Fibroblast of lung (primary cell): ENCODE data around the gene PSMC3. TPM values are rescaled to one million over a fixed set of nuclear protein-coding genes. Genes with fewer than 3 reads are reported as not detected.

ENCODE experiments used
- DNase-seq, 2 donors: peaks; one replicate each; pipeline versions ENCODE4 v3.0.0 to v3.0.0-alpha.2; 2010; ENCODE audit warnings: low read depth in 2 of 2
- H2AFZ ChIP-seq: 2 replicates; pipeline ENCODE4 v1.5.1; 2012; ENCODE audit warnings: low read length, control low read depth, inconsistent platforms
- H3K27ac ChIP-seq: 2 replicates; pipeline ENCODE4 v1.5.1; 2011; ENCODE audit warnings: low read length, control low read depth; ENCODE audit not compliant: insufficient read depth
- H3K27me3 ChIP-seq: 2 replicates; pipeline ENCODE4 v1.5.1; 2011; ENCODE audit warnings: mild to moderate bottlenecking, low read length; ENCODE audit not compliant: control insufficient read depth, insufficient read depth
- H3K36me3 ChIP-seq: 2 replicates; pipeline ENCODE4 v1.5.1; 2011; ENCODE audit warnings: low read length; ENCODE audit not compliant: control insufficient read depth, insufficient read depth
- H3K4me1 ChIP-seq: 2 replicates; pipeline ENCODE4 v1.5.1; 2011; ENCODE audit warnings: low read length; ENCODE audit not compliant: control insufficient read depth, insufficient read depth; ENCODE audit errors: extremely low read depth
- H3K4me2 ChIP-seq: 2 replicates; pipeline ENCODE4 v1.5.1; 2011; ENCODE audit warnings: low read length, control low read depth; ENCODE audit not compliant: insufficient read depth; ENCODE audit errors: extremely low read depth
- H3K4me3 ChIP-seq, 4 experiments: fragments of 200-600 bp in 1 of 4; sonication (generic) in 1 of 4; replicated peaks in 1 of 4; 2 replicates each; pipeline ENCODE4 v1.5.1; 2011 to 2016; ENCODE audit warnings: low read length in 4 of 4, low read depth in 3 of 4, mild to moderate bottlenecking in 3 of 4, control low read depth in 2 of 4, inconsistent platforms in 1 of 4, mixed read lengths in 1 of 4; ENCODE audit not compliant: insufficient read depth in 1 of 4; ENCODE audit errors: control extremely low read depth in 1 of 4
- H3K79me2 ChIP-seq: 2 replicates; pipeline ENCODE4 v1.5.1; 2012; ENCODE audit warnings: mild to moderate bottlenecking, low read length, inconsistent platforms; ENCODE audit not compliant: control insufficient read depth, insufficient read depth
- H3K9ac ChIP-seq: 2 replicates; pipeline ENCODE4 v1.5.1; 2011; ENCODE audit warnings: mild to moderate bottlenecking, low read length, control low read depth; ENCODE audit not compliant: insufficient read depth
- H3K9me3 ChIP-seq: 2 replicates; pipeline ENCODE4 v1.5.1; 2012; ENCODE audit warnings: low read depth, low read length; ENCODE audit not compliant: control insufficient read depth, insufficient read depth
- H4K20me1 ChIP-seq: 2 replicates; pipeline ENCODE4 v1.5.1; 2011; ENCODE audit warnings: low read length; ENCODE audit not compliant: control insufficient read depth, insufficient read depth; ENCODE audit errors: extremely low read depth
- EZH2 ChIP-seq: IDR thresholded peaks from 2 replicates; pipeline ENCODE4 v1.5.1; 2012; ENCODE audit warnings: low read length, control low read depth, mild to moderate bottlenecking; ENCODE audit errors: missing control alignments
- polyA plus RNA-seq, 2 donors: library from polyadenylated mRNA; depleted of rRNA in 1 of 2; stranded (reverse) in 1 of 2; unstranded in 1 of 2; fragments of >200 nt; gene quantifications; 2 replicates each; pipeline ENCODE4 v1.2.1, GENCODE V29; 2011 to 2012; ENCODE audit warnings: missing spikeins in 1 of 2
- total RNA-seq: library from RNA; depleted of rRNA; stranded (reverse); fragments of >200 nt; gene quantifications from 2 replicates; pipeline ENCODE4 v1.2.1, GENCODE V29; 2014
- TF ChIP-seq, protein P1 (sequence below), 2 donors: IDR thresholded peaks in 1 of 2; conservative IDR thresholded peaks in 1 of 2; 1 replicate in 1 of 2; 2 replicates in 1 of 2; pipeline ENCODE4 v1.5.1; 2011 to 2012; ENCODE audit warnings: low read length in 2 of 2, control low read depth in 1 of 2, inconsistent platforms in 1 of 2, low read depth in 1 of 2, mild to moderate bottlenecking in 1 of 2

The PSMC3 gene
- total and polyA plus RNA-seq, 2 donors (not counting 1 experiment from before 2014, with no cell fraction given): 107 to 294 TPM

DNA sequence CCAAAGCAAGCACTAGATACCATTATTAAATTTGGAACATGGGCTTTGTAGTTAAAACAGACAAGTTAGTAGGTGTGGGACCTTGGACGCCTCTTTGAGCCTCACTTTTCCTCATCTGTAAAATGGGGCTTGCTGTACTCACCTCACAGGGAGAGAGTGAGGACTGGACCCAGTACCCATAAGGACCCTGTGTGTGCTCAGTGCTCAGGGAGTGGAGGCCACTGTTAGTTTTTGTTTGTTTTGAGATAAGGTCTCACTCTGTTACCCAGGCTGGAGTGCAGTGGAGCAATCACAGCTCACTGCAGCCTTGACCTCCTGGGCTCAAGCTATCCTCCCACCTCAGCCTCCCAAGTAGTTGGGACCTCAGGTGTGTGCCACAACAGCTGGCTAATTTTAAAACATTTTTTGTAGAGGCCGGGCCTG lies 13.8 kb upstream of the PSMC3 start:
- H3K27ac ChIP-seq: no peak overlapping the region
- H2AFZ ChIP-seq: no peak overlapping the region
- no peaks in the 10 kb centered on the region for H3K9me3 ChIP-seq
- no peaks in the 10 kb centered on the region for H3K36me3 ChIP-seq
- TF ChIP-seq EZH2: no peak
- TF ChIP-seq, protein P1, sequence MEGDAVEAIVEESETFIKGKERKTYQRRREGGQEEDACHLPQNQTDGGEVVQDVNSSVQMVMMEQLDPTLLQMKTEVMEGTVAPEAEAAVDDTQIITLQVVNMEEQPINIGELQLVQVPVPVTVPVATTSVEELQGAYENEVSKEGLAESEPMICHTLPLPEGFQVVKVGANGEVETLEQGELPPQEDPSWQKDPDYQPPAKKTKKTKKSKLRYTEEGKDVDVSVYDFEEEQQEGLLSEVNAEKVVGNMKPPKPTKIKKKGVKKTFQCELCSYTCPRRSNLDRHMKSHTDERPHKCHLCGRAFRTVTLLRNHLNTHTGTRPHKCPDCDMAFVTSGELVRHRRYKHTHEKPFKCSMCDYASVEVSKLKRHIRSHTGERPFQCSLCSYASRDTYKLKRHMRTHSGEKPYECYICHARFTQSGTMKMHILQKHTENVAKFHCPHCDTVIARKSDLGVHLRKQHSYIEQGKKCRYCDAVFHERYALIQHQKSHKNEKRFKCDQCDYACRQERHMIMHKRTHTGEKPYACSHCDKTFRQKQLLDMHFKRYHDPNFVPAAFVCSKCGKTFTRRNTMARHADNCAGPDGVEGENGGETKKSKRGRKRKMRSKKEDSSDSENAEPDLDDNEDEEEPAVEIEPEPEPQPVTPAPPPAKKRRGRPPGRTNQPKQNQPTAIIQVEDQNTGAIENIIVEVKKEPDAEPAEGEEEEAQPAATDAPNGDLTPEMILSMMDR (conservative IDR thresholded peaks at IDR 0.05 in 1 of 2, IDR thresholded peaks at IDR 0.05 in 1 of 2; ENCODE audit: low read depth in 1 of 2, low read length in 2 of 2): no peak
- H3K79me2 ChIP-seq: no peaks in the 10 kb centered on the region
- no peak overlapping the region for H3K4me2 ChIP-seq
- no peak for DNase-seq
- H3K4me1 ChIP-seq: no peaks in the 10 kb centered on the region
- H4K20me1 ChIP-seq: no peaks in the 10 kb centered on the region
- H3K4me3 ChIP-seq: no peak overlapping the region
- no peak overlapping the region for H3K9ac ChIP-seq
- no peaks in the 10 kb centered on the region for H3K27me3 ChIP-seq

DNA sequence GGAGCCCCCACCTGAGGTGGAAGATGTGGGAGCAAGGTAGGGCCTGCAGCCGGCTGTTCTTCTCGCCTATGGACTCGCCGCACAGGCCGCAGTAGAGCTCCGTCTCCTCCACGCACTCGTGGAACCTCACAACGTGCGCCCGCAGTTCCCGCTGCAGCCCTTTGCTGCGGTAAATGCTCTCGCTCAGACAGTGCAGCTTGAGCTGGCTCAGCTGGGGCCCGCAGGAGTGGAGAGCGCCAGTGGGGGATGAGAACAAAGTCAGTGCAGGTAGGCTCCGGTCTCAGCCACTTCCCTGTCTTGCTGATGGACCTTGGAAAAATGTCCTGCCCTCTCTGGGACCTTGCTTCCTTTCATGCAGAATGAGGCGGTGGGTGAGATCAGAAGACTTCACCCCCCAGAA lies 12.5 kb upstream of the PSMC3 start:
- H3K9ac ChIP-seq: no peak overlapping the region
- no peaks in the 10 kb centered on the region for H3K27me3 ChIP-seq
- no peak overlapping the region for H3K27ac ChIP-seq
- H3K36me3 ChIP-seq: no peaks in the 10 kb centered on the region
- DNase-seq: no peak
- no peak overlapping the region for H3K4me3 ChIP-seq
- H3K4me1 ChIP-seq: no peaks in the 10 kb centered on the region
- TF ChIP-seq, protein P1 (conservative IDR thresholded peaks at IDR 0.05 in 1 of 2, IDR thresholded peaks at IDR 0.05 in 1 of 2; ENCODE audit: low read depth in 1 of 2, low read length in 2 of 2): no peak
- no peak for TF ChIP-seq EZH2
- H3K9me3 ChIP-seq: no peaks in the 10 kb centered on the region
- H3K79me2 ChIP-seq: no peaks in the 10 kb centered on the region
- no peak overlapping the region for H3K4me2 ChIP-seq
- H4K20me1 ChIP-seq: no peaks in the 10 kb centered on the region
- H2AFZ ChIP-seq: no peak overlapping the region

DNA sequence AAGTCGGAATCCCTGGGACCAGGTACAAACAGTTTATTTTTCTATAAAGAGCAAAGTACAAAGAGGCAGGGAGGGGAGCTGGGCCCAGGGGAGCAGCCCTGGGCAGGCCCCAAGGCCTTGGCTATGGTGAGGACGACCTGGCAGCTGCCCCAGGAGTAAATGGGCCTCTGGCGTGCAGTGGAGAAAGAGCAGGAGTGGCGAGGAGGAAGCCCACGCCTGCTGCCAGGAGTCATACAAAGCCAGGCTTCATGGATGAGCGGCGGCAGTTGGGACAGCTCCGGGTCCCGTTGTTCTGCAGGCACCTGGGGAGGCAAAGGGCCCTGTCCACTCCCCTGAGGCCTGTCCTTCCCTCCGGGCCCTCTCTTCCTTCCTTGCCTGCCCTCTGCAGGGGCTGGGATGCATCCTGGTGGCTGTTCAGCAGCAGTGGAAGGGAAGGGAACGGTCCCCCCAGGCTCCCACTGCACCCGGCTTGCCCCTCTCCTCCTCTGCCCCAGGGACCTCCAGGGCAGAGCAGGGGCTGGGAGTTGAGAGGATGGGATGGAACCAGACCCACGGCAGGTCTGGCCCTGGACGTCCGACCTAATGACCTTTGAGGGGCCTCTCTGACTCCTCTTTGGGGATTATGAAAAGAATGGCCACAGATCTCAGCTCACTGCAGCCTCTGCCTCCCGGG lies 11.6 kb upstream of the PSMC3 start:
- Histone ChIP-seq H4K20me1 (no peaks in the 10 kb centered on the region), H3K36me3 (no peaks in the 10 kb centered on the region), H3K4me1 (no peaks in the 10 kb centered on the region), H3K27me3 (no peaks in the 10 kb centered on the region), H3K9me3 (no peaks in the 10 kb centered on the region), H3K27ac (no peak overlapping the region), H2AFZ (no peak overlapping the region), H3K9ac (no peak overlapping the region), H3K4me3 (no peak overlapping the region), H3K79me2 (no peaks in the 10 kb centered on the region), H3K4me2 (no peak overlapping the region)
- DNase-seq: no peak
- TF ChIP-seq, protein P1 (conservative IDR thresholded peaks at IDR 0.05 in 1 of 2, IDR thresholded peaks at IDR 0.05 in 1 of 2; ENCODE audit: low read depth in 1 of 2, low read length in 2 of 2): no peak
- no peak for TF ChIP-seq EZH2
